Stomach smooth muscle (tissue), 2 donors: Measurements from ENCODE around the gene ERVK3-1.
A peak's percentile ranks its signal among the peaks of the same experiment; 100 is the strongest.
"Not testable (repeated sequence)": the region's sequence is repeated elsewhere in the genome, so short reads cannot be mapped to it uniquely, and the experiment has no call there.

Source experiments
- H3K27ac ChIP-seq: one replicate; pipeline ENCODE4 v1.7.0; 2013; ENCODE audit warnings: mild to moderate bottlenecking, low read length, inconsistent platforms
- H3K27me3 ChIP-seq, 2 donors: one replicate each; pipeline ENCODE4 v1.7.0; 2013; ENCODE audit warnings: low read length in 2 of 2; ENCODE audit not compliant: insufficient read depth in 2 of 2, control insufficient read depth in 1 of 2
- H3K36me3 ChIP-seq, 2 donors: one replicate each; pipeline ENCODE4 v1.7.0; 2013; ENCODE audit warnings: low read length in 2 of 2; ENCODE audit not compliant: control insufficient read depth in 2 of 2, insufficient read depth in 2 of 2
- H3K4me1 ChIP-seq: one replicate; pipeline ENCODE4 v1.7.0; 2013; ENCODE audit warnings: low read length; ENCODE audit not compliant: control insufficient read depth, insufficient read depth
- H3K4me3 ChIP-seq, 2 donors: one replicate each; pipeline ENCODE4 v1.7.0; 2013; ENCODE audit warnings: low read length in 2 of 2
- H3K9ac ChIP-seq, 2 donors: one replicate each; pipeline ENCODE4 v1.7.0; 2013; ENCODE audit warnings: low read length in 2 of 2, mild to moderate bottlenecking in 1 of 2
- H3K9me3 ChIP-seq, 2 donors: one replicate each; pipeline ENCODE4 v1.7.0; 2013; ENCODE audit warnings: low read length in 2 of 2; ENCODE audit not compliant: control insufficient read depth in 2 of 2
- donor health status: healthy.
- donor health status: Pancreatic carcinoma.

The ERVK3-1 gene, protein sequence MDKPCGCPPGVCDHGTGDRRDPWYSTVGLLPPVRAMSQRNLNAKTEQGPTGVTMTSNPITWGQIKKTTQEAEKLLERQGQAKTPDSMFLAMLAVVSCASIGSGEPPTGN

DNA sequence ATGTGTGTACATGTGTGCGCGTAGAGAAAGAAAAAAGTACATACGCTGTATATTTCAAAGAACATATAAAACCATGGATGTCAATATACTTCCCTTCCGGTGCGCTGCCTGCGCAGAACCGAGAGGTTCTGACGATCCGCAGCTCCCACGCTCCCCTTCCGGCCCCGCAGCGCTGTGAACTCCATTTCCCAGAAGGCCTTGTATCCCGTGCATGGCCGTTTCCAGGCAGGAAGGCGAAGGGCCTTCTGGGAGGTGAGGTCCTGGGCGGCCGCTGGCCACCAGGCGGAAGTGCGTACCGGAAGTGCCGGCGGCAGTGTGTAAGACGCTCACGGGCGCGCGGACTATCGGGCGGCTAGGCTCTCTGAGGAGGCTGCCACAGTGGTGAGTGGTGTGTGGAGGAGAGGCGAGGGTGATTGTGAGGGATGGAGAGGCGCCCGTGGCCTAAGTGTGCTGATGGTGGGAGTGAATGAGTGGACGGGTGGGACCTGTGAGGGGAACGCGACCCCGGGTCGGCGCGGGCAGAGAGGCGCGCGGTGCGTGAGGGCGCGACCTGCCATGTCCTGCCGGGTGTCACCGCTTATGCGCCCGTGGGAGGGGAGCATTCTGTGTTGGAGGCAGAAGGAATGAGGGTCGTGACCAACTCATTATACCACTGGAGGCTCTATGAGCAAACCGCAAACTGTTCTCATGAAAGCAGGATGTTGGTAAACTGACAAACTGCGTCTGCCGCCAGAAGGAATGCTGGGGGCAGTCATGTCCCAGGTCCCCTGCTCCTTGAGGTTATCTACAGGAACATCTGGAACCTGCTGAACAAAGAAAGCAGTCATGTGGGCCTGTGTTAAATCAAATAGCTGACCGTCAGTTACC, at the start of gene ERVK3-1:
TSS of gene ERVK3-1 (plus strand) at position 313 of the 867 bp plus-strand sequence. CDS start 6,792 bp downstream, outside the sequence.
- H3K27ac ChIP-seq: peak within 1 kb of the TSS; percentile 58
- H3K4me3 ChIP-seq: peak within 1 kb of the TSS; percentile 98 to 99
- peaks cover 10% of the 10 kb centered on the region for H3K4me1 ChIP-seq
- peak within 1 kb of the TSS; percentile 94 to 97 for H3K9ac ChIP-seq
- H3K27me3 ChIP-seq: no peaks in the 10 kb centered on the region
- H3K9me3 ChIP-seq: no peaks in the 10 kb centered on the region
- H3K36me3 ChIP-seq: peaks cover 20 to 22% of the 10 kb centered on the region in 2 donors

DNA sequence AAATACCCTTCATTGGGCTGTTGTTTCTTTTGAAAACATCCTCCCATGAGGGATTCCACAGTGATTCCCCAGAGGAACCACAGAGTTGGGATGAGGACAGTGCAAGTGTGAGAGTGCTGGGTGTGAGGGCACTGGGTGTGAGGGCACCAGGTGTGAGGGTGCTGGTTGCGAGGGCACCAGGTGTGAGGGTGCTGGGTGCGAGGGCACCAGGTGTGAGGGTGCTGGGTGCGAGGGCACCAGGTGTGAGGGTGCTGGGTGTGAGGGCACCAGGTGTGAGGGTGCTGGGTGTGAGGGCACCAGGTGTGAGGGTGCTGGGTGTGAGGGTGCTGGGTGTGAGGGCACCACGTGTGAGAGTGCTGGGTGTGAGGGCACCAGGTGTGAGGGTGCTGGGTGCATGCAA, 46.9 kb upstream of the ERVK3-1 start:
- Histone ChIP-seq H3K4me3 (peak overlapping the region; percentile 52 to 59), H3K9me3 (peaks cover 64 to 92% of the 10 kb centered on the region in 2 donors), H3K36me3 (peaks cover 73 to 78% of the 10 kb centered on the region in 2 donors)
- H3K27ac ChIP-seq, H3K27me3 ChIP-seq, H3K9ac ChIP-seq, H3K4me1 ChIP-seq: not testable (repeated sequence)

DNA sequence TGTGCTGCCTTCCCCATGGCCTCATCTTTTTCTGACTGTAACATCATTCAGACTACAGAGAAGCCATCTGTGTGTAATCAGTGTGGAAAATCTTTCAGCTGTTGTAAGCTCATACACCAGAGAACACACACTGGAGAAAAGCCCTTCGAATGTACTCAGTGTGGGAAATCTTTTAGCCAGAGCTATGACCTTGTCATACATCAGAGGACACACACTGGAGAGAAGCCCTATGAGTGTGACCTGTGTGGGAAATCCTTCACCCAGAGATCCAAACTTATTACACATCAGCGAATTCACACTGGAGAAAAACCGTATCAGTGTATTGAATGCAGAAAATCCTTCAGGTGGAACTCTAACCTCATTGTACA, 43.6 kb upstream of the ERVK3-1 start:
- no peaks in the 10 kb centered on the region for H3K4me1 ChIP-seq
- peak overlapping the region; percentile 24 to 65 for H3K4me3 ChIP-seq
- H3K27ac ChIP-seq: no peak overlapping the region
- no peak overlapping the region for H3K9ac ChIP-seq
- peaks cover 56 to 94% of the 10 kb centered on the region in 2 donors for H3K9me3 ChIP-seq
- peaks cover 65 to 68% of the 10 kb centered on the region in 2 donors for H3K36me3 ChIP-seq
- H3K27me3 ChIP-seq: no peaks in the 10 kb centered on the region

DNA sequence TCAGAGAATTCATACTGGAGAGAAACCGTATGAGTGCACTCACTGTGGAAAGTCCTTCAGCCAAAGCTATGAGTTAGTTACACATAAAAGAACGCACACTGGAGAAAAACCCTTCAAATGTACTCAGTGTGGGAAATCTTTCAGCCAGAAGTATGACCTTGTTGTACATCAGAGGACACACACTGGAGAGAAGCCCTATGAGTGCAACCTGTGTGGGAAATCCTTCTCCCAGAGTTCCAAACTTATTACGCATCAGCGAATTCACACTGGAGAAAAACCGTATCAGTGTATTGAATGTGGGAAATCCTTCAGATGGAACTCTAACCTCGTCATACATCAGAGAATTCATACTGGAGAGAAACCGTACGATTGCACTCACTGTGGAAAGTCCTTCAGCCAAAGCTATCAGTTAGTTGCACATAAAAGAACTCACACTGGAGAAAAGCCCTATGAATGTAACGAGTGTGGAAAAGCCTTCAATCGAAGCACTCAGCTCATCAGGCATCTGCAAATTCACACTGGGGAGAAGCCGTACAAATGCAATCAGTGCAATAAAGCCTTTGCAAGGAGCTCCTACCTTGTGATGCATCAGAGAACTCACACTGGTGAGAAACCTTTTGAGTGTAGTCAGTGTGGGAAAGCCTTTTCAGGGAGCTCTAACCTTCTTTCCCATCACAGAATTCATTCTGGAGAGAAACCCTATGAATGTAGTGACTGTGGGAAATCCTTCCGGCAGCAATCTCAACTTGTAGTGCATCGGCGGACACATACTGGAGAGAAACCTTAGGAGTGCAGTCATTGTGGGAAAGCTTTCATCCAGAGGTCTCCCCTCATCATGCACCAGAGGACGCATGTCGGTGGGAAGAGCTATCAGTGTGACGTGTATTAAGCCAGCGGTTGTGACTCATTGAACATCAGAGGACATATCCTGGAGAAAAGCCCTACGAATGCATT, 42.9 kb upstream of the ERVK3-1 start:
- Histone ChIP-seq H3K36me3 (peaks cover 64% of the 10 kb centered on the region in 2 donors), H3K4me3 (peak overlapping the region; percentile 30 to 65), H3K27me3 (no peaks in the 10 kb centered on the region), H3K9me3 (peaks cover 57 to 95% of the 10 kb centered on the region in 2 donors), H3K4me1 (no peaks in the 10 kb centered on the region), H3K27ac (no peak overlapping the region), H3K9ac (no peak overlapping the region)

DNA sequence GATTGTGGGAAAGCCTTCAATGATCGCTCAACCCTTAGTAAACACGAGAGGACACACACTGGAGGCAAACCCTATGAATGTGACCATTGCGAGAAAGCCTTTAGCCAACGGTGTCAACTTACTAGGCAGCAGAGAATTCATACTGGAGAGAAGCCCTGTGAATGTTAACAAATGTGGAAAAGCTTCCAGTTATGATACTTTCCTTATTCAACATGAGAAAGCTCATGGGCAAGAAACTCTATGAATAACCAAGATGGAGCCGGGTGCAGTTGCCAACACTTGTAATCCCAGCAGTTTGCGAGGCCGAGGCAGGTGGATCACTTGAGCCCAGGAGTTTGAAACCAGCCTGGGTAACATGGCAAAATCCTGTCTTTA, 42.3 kb upstream of the ERVK3-1 start:
- no peak overlapping the region for H3K27ac ChIP-seq
- H3K36me3 ChIP-seq: peaks cover 57% of the 10 kb centered on the region in 2 donors
- no peak overlapping the region for H3K9ac ChIP-seq
- H3K27me3 ChIP-seq: no peaks in the 10 kb centered on the region
- no peaks in the 10 kb centered on the region for H3K4me1 ChIP-seq
- H3K9me3 ChIP-seq: peaks cover 50 to 90% of the 10 kb centered on the region in 2 donors
- peak overlapping the region; percentile 29 to 65 for H3K4me3 ChIP-seq

DNA sequence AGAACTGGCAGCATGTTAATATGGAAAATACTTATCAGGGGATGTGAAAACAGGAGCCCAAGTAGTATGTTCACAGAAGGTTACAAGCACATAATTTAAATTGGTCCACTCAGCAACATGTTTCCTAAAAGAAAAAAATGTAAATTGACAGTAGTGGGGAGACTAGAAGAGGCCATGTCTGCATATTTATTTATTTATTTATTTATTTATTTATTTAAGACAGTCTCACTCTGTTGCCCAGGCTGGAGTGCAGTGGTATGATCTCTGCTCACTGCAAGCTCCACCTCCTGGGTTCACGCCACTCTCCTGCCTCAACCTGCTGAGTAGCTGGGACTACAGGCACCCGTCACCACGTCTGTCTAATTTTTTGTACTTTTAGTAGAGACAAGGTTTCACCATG, 40.1 kb upstream of the ERVK3-1 start:
- Histone ChIP-seq H3K9ac (no peak overlapping the region), H3K27ac (no peak overlapping the region), H3K4me1 (no peaks in the 10 kb centered on the region), H3K4me3 (no peak overlapping the region), H3K36me3 (peaks cover 41 to 45% of the 10 kb centered on the region in 2 donors), H3K27me3 (no peaks in the 10 kb centered on the region), H3K9me3 (peaks cover 47 to 77% of the 10 kb centered on the region in 2 donors)

DNA sequence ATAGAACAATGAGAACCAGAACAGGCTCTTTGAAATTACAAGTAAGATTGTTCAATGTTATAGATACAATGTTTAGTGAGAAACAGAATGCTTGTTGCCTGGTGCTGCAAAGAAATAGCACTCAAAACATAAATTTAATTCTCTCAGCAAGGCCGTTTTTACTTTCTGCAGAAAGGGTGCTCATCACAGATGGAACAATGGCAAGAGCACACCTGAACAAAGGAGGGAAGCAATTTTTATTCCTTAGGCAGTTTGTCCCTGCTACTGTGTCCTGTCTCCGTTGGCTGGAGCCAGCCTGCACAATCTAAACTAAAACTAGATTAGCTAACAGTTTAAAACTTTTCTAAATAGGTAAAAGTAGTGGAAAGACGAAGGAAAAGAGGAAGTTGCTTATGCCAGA, 36.8 kb upstream of the ERVK3-1 start:
- no peak overlapping the region for H3K4me3 ChIP-seq
- peaks cover 20 to 21% of the 10 kb centered on the region in 2 donors for H3K36me3 ChIP-seq
- no peak overlapping the region for H3K27ac ChIP-seq
- H3K9ac ChIP-seq: no peak overlapping the region
- H3K4me1 ChIP-seq: no peaks in the 10 kb centered on the region
- peaks cover 29 to 72% of the 10 kb centered on the region in 2 donors for H3K9me3 ChIP-seq
- no peaks in the 10 kb centered on the region for H3K27me3 ChIP-seq

DNA sequence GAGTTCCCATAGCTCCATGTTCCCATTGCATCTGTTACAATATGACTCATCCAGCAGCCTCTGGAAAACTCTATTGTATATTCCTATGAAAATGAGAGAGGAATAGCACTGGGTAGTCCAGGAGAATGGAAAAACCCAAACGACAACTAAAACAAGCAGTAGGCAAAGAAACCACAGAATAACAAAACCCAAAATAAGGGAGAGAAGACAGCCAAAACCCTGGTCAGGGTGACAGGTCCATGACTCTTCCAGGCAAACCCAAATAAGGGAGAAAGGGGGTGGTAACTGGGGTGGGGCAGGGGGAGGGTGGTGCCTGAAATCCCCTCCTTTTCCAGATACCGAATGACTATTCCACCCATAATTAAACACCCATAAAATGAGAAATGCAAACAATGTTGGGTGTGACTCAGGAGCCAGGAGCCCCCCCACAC, 30.4 kb upstream of the ERVK3-1 start:
- Histone ChIP-seq H3K4me3 (no peak overlapping the region), H3K9ac (no peak overlapping the region), H3K4me1 (peaks cover 16% of the 10 kb centered on the region), H3K27me3 (no peaks in the 10 kb centered on the region), H3K36me3 (peaks cover 9 to 27% of the 10 kb centered on the region in 2 donors), H3K9me3 (peaks cover 19 to 53% of the 10 kb centered on the region in 2 donors), H3K27ac (no peak overlapping the region)

DNA sequence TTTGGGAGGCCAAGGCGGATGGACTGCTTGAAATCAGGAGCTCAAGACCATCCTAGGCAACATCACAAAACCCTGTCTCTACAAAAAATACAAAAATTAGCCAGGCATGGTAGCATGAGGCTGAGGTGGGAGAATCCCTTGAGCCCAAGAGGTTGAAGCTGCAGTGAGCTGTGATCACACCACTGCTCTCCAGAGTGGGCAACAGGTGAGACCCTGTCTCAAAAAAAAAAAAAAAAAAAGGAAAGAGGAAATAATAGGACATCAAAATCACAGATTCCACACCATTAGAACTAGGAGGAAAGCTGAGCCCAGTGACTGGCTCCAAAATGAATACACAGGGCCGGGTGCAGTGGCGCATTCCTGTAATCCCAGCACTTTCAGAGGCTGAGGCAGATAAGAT, 29.6 kb upstream of the ERVK3-1 start:
- Histone ChIP-seq H3K9ac (no peak overlapping the region), H3K4me1 (peaks cover 21% of the 10 kb centered on the region), H3K27me3 (no peaks in the 10 kb centered on the region), H3K36me3 (peaks cover 9 to 24% of the 10 kb centered on the region in 2 donors), H3K9me3 (peaks cover 14 to 46% of the 10 kb centered on the region in 2 donors), H3K4me3 (no peak overlapping the region), H3K27ac (no peak overlapping the region)

DNA sequence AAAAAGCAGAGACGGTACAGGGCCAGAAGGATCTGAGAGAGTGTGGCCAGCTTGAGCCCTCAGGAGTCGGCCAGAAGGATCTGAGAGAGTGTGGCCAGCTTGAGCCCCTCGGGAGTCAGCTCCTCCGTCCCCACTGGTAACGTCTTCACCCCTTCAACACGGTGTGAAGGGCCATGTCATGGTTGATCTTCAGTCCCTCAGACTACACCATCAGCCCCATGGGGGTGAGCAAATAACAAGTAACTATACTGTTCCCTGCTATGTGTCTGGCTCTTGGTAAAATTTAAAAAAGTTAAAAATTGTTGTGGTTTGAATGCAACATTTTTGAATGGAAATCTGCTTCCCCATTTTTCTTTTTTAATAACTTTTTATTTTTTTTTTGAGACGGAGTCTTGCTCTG, 28.0 kb upstream of the ERVK3-1 start:
- H3K4me1 ChIP-seq: peaks cover 21% of the 10 kb centered on the region
- peaks cover 3 to 18% of the 10 kb centered on the region in 2 donors for H3K36me3 ChIP-seq
- H3K27me3 ChIP-seq: no peaks in the 10 kb centered on the region
- H3K27ac ChIP-seq: no peak overlapping the region
- no peak overlapping the region for H3K9ac ChIP-seq
- H3K9me3 ChIP-seq: peaks cover 7 to 30% of the 10 kb centered on the region in 2 donors
- H3K4me3 ChIP-seq: no peak overlapping the region
